Smooth muscle cell (in vitro differentiated cells): ENCODE measurements around the gene NAA11. TPM values are rescaled to one million over a fixed set of nuclear protein-coding genes. Genes with fewer than 3 reads are reported as not detected.

ENCODE experiments used
- DNase-seq: peaks from one replicate; lab custom pipeline; 2025; ENCODE audit not compliant: unreplicated experiment; lab: John Stamatoyannopoulos, UW
- H2AFZ ChIP-seq: fragments of 200-600 bp; sonication (generic); 2 replicates; pipeline ENCODE4 v1.6.0; 2016; ENCODE audit warnings: antibody characterized with exemption, low read depth, mild to moderate bottlenecking
- H3F3A ChIP-seq: fragments of 200-600 bp; sonication (generic); 2 replicates; pipeline ENCODE4 v1.6.0; 2017; ENCODE audit warnings: antibody characterized with exemption, low read depth
- H3K27ac ChIP-seq: fragments of 200-600 bp; sonication (generic); 2 replicates; pipeline ENCODE4 v1.5.1; 2016; ENCODE audit warnings: low read depth, mild to moderate bottlenecking
- H3K27me3 ChIP-seq: fragments of 200-600 bp; sonication (generic); 2 replicates; pipeline ENCODE4 v1.6.1; 2016; ENCODE audit warnings: low read depth, mild to moderate bottlenecking
- H3K36me3 ChIP-seq: fragments of 200-600 bp; sonication (generic); 2 replicates; pipeline ENCODE4 v1.5.1; 2016; ENCODE audit warnings: low read depth
- H3K4me1 ChIP-seq: fragments of 200-600 bp; sonication (generic); 2 replicates; pipeline ENCODE4 v1.5.1; 2016; ENCODE audit warnings: low read depth
- H3K4me2 ChIP-seq: fragments of 200-600 bp; sonication (generic); 2 replicates; pipeline ENCODE4 v1.6.0; 2016; ENCODE audit warnings: mild to moderate bottlenecking
- H3K4me3 ChIP-seq: fragments of 200-600 bp; sonication (generic); 2 replicates; pipeline ENCODE4 v1.5.1; 2016; ENCODE audit warnings: mild to moderate bottlenecking
- H3K79me2 ChIP-seq: fragments of 200-600 bp; sonication (generic); 2 replicates; pipeline ENCODE4 v1.6.0; 2016; ENCODE audit warnings: low read depth, mild to moderate bottlenecking
- H3K9ac ChIP-seq: fragments of 200-600 bp; sonication (generic); 2 replicates; pipeline ENCODE4 v1.6.0; 2016; ENCODE audit warnings: low read depth
- H3K9me3 ChIP-seq: fragments of 200-600 bp; sonication (generic); replicated peaks from 2 replicates; pipeline ENCODE4 v1.5.1; 2016; ENCODE audit warnings: low read depth
- H4K20me1 ChIP-seq: fragments of 200-600 bp; sonication (generic); 2 replicates; pipeline ENCODE4 v1.6.0; 2016; ENCODE audit warnings: low read depth
- WGBS: methylation state at CpG from one replicate; pipeline ENCODE4 v1.1.7; 2016; ENCODE audit warnings: low lambda C conversion rate; 5-methylcytosine and 5-hydroxymethylcytosine counted together
- polyA plus RNA-seq: library from polyadenylated mRNA; unstranded; fragments of >200 nt; fragmentation: Nextera tagmentation; extraction: Ambion mirVana; gene quantifications from 2 replicates; pipeline ENCODE4 v1.2.1, GENCODE V29; 2016
- total RNA-seq: library from RNA; depleted of rRNA; stranded (reverse); fragments of >200 nt; gene quantifications from 2 replicates; pipeline ENCODE4 v1.2.3, GENCODE V29; 2014
- TF ChIP-seq, protein P1 (sequence below): fragments of 200-600 bp; sonication (generic); IDR thresholded peaks from 2 replicates; pipeline ENCODE4 v1.5.1; 2017; ENCODE audit warnings: borderline replicate concordance, mild to moderate bottlenecking, antibody characterized with exemption; ENCODE audit not compliant: insufficient read depth, poor library complexity, severe bottlenecking

NAA11 gene
- total and polyA plus RNA-seq, 2 experiments from 2014 or later, result not detected

DNA sequence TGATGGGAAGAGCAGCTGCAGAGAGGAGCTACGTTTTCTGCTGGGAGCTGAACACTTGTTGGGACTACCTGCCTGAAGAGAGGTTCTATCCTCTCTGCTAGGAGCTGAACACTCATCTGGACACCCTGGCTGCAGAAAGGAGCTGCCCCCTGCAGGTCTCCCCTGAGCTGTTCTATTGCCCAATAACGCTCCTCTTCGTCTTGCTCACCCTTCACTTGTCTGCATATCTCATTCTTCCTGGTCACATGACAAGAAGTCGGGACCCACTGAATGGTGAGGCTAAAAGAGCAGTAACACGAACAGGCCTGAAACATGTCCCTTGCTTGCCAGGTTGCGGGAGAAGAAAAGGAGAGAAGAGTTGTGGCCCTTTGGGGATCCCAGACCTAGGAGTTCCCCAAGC lies 27.8 kb downstream of the NAA11 start:
- TF ChIP-seq, protein P1, sequence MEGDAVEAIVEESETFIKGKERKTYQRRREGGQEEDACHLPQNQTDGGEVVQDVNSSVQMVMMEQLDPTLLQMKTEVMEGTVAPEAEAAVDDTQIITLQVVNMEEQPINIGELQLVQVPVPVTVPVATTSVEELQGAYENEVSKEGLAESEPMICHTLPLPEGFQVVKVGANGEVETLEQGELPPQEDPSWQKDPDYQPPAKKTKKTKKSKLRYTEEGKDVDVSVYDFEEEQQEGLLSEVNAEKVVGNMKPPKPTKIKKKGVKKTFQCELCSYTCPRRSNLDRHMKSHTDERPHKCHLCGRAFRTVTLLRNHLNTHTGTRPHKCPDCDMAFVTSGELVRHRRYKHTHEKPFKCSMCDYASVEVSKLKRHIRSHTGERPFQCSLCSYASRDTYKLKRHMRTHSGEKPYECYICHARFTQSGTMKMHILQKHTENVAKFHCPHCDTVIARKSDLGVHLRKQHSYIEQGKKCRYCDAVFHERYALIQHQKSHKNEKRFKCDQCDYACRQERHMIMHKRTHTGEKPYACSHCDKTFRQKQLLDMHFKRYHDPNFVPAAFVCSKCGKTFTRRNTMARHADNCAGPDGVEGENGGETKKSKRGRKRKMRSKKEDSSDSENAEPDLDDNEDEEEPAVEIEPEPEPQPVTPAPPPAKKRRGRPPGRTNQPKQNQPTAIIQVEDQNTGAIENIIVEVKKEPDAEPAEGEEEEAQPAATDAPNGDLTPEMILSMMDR, result no peak
- Histone ChIP-seq H3K27ac (no peak overlapping the region), H3K27me3 (no peaks in the 10 kb centered on the region), H3K36me3 (no peaks in the 10 kb centered on the region), H3F3A (no peaks in the 10 kb centered on the region), H3K4me3 (no peak overlapping the region), H3K9me3 (no peaks in the 10 kb centered on the region), H3K79me2 (no peaks in the 10 kb centered on the region), H3K4me2 (no peak overlapping the region), H4K20me1 (no peaks in the 10 kb centered on the region), H2AFZ (no peak overlapping the region), H3K4me1 (no peaks in the 10 kb centered on the region), H3K9ac (no peak overlapping the region)
- WGBS, result 94% methylated on average over 6 of the region's 6 CpGs
- DNase-seq, result no peak

DNA sequence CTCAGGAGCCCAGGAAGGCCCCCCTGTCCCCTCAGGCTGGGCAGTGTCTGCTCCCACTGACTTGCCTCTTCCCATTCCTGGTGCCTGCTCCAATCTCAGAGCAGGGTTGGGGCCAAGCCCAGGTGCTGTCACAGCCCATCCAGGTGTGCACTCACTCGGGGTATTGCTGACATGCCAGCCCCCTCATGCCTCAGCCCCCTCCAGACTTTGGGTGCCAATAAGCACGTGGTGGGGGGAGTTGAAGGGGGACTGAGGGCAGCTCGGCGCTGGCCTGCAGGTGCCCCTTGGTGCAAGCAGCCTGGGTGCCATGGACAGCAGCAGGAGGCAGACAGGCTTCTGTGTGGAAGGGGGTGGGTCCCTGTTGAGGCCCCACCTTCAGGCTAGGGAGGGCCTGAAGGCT lies 28.4 kb downstream of the NAA11 start:
- no peaks in the 10 kb centered on the region for H3F3A ChIP-seq
- TF ChIP-seq, protein P1, result no peak
- WGBS, result 92% methylated on average over 4 of the region's 4 CpGs
- no peak overlapping the region for H3K9ac ChIP-seq
- no peaks in the 10 kb centered on the region for H3K27me3 ChIP-seq
- no peak overlapping the region for H3K4me3 ChIP-seq
- no peaks in the 10 kb centered on the region for H4K20me1 ChIP-seq
- no peaks in the 10 kb centered on the region for H3K79me2 ChIP-seq
- no peak overlapping the region for H3K27ac ChIP-seq
- H3K4me1 ChIP-seq, result no peaks in the 10 kb centered on the region
- H2AFZ ChIP-seq, result no peak overlapping the region
- no peaks in the 10 kb centered on the region for H3K9me3 ChIP-seq
- H3K36me3 ChIP-seq, result no peaks in the 10 kb centered on the region
- DNase-seq, result no peak
- no peak overlapping the region for H3K4me2 ChIP-seq

DNA sequence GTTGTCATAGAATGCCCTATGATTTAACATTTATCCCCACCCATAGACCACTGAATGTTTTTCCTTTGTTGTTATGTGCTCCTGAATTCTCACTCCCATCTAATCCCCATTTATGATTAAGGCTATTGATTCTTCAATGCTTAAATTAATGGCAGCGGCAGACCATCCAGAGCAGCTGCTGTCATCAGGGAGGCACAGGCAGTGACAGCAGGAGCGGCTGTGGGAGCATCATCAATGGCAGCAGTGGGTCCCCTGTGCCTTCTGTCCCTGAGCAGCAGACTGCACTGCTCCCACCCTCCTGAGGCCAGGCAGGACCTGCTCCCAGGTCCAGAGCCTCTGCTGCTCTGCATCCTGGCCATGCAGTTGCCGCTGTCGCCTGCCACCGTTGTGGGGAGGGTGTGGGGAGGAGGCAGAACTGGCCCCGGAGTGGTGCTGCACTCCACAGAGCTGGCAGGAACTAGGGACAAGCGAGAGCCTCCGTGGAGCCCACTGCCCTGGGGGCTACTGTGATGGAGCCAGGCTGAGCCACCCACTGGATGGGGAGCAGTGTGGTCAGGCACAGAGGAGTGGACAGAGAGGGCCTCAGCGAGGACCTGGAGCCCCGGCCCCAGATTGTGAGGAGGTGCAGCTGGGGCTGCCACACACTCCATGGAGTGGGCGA lies 29.0 kb downstream of the NAA11 start:
- no peak overlapping the region for H2AFZ ChIP-seq
- H3K9ac ChIP-seq, result no peak overlapping the region
- H3K4me2 ChIP-seq, result no peak overlapping the region
- H3K27ac ChIP-seq, result no peak overlapping the region
- no peak overlapping the region for H3K4me3 ChIP-seq
- H3K27me3 ChIP-seq, result no peaks in the 10 kb centered on the region
- H3K4me1 ChIP-seq, result no peaks in the 10 kb centered on the region
- 95% methylated on average over 11 of the region's 11 CpGs for WGBS
- H3F3A ChIP-seq, result no peaks in the 10 kb centered on the region
- TF ChIP-seq, protein P1, result no peak
- H3K79me2 ChIP-seq, result no peaks in the 10 kb centered on the region
- no peaks in the 10 kb centered on the region for H3K36me3 ChIP-seq
- no peaks in the 10 kb centered on the region for H3K9me3 ChIP-seq
- H4K20me1 ChIP-seq, result no peaks in the 10 kb centered on the region
- no peak for DNase-seq

DNA sequence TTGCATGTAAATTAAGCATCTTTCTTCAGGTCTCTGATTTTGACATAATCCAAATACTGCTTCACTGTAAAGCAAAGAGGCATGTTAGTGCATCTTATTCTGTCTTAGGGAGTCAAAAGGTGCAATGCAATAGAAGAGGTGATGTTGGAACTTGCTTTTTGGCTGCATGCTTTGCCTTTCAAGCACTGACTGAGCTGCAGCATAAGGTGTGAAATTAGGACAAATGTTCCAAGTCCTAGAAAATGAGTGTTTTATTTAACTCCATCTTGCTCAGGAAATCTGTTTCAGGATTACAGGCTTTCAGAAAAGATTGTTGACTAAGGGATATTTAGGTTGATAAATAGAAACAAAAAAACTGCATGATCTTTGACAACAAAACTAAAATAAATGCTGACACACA lies 30.8 kb downstream of the NAA11 start:
- Histone ChIP-seq H3K27ac (no peak overlapping the region), H3K4me2 (no peak overlapping the region), H3K27me3 (no peaks in the 10 kb centered on the region), H3K79me2 (no peaks in the 10 kb centered on the region), H3K4me3 (no peak overlapping the region), H4K20me1 (no peaks in the 10 kb centered on the region), H3K9ac (no peak overlapping the region), H3K36me3 (no peaks in the 10 kb centered on the region), H3K9me3 (no peaks in the 10 kb centered on the region), H3F3A (no peaks in the 10 kb centered on the region), H3K4me1 (no peaks in the 10 kb centered on the region), H2AFZ (no peak overlapping the region)
- TF ChIP-seq, protein P1, result no peak
- DNase-seq, result no peak
